OCI-LY1 (cell line): Measurements from ENCODE around the gene PODXL2.

Experiments
- H2AFZ ChIP-seq: fragments of 200-600 bp; sonication (generic), shearing (Covaris generic); 2 replicates; pipeline ENCODE4 v1.6.0; 2014; ENCODE audit warnings: antibody characterized with exemption, mild to moderate bottlenecking, low read length
- H3F3A ChIP-seq: fragments of 200-600 bp; sonication (generic), shearing (Covaris generic); 2 replicates; pipeline ENCODE4 v1.6.0; 2014; ENCODE audit warnings: mild to moderate bottlenecking, antibody characterized with exemption, low read length, moderate library complexity; ENCODE audit not compliant: insufficient read depth
- H3K27ac ChIP-seq: fragments of 200-600 bp; sonication (generic); 2 replicates; pipeline ENCODE4 v1.5.1; 2014; ENCODE audit warnings: low read length, mixed run types, mild to moderate bottlenecking, low read depth; ENCODE audit not compliant: poor library complexity, severe bottlenecking
- H3K27me3 ChIP-seq: fragments of 200-600 bp; sonication (generic); 2 replicates; pipeline ENCODE4 v1.6.0; 2014; ENCODE audit warnings: antibody characterized with exemption, mild to moderate bottlenecking, low read length, moderate library complexity; ENCODE audit not compliant: insufficient read depth
- H3K36me3 ChIP-seq: fragments of 200-600 bp; sonication (generic); 2 replicates; pipeline ENCODE4 v1.6.1; 2014; ENCODE audit warnings: mild to moderate bottlenecking, antibody characterized with exemption, low read length, moderate library complexity, mixed read lengths; ENCODE audit not compliant: insufficient read depth
- H3K4me1 ChIP-seq: fragments of 200-600 bp; sonication (generic); 2 replicates; pipeline ENCODE4 v1.5.1; 2014; ENCODE audit warnings: mild to moderate bottlenecking, low read length, moderate library complexity; ENCODE audit not compliant: insufficient read depth, severe bottlenecking
- H3K4me2 ChIP-seq: fragments of 200-600 bp; sonication (generic), shearing (Covaris generic); 2 replicates; pipeline ENCODE4 v1.6.1; 2014; ENCODE audit warnings: low read length
- H3K4me3 ChIP-seq: fragments of 200-600 bp; sonication (generic); 2 replicates; pipeline ENCODE4 v1.5.1; 2014; ENCODE audit warnings: low read length, low read depth, mild to moderate bottlenecking, mixed read lengths; ENCODE audit not compliant: poor library complexity, severe bottlenecking
- H3K79me2 ChIP-seq: fragments of 200-600 bp; shearing (Covaris generic); 2 replicates; pipeline ENCODE4 v1.6.1; 2016; ENCODE audit warnings: mixed run types, low read length, mixed read lengths; ENCODE audit not compliant: insufficient read depth
- H3K9ac ChIP-seq: fragments of 200-600 bp; sonication (generic), shearing (Covaris generic); 2 replicates; pipeline ENCODE4 v1.6.1; 2014; ENCODE audit warnings: mild to moderate bottlenecking, low read length, mixed read lengths
- H3K9me2 ChIP-seq: fragments of 200-600 bp; sonication (generic), shearing (Covaris generic); 2 replicates; pipeline ENCODE4 v1.6.1; 2014; ENCODE audit warnings: low read depth, mild to moderate bottlenecking, low read length, mixed read lengths
- H3K9me3 ChIP-seq: fragments of 200-600 bp; shearing (Covaris generic); 2 replicates; pipeline ENCODE4 v1.6.1; 2014; ENCODE audit warnings: low read length, mixed read lengths
- H4K20me1 ChIP-seq: fragments of 200-600 bp; sonication (generic), shearing (Covaris generic); 2 replicates; pipeline ENCODE4 v1.6.0; 2016; ENCODE audit warnings: mild to moderate bottlenecking, low read length; ENCODE audit not compliant: insufficient read depth
- CTCF ChIP-seq: fragments of 200-600 bp; sonication (generic), shearing (Covaris generic); IDR thresholded peaks from 2 replicates; pipeline ENCODE4 v1.5.1; 2017; ENCODE audit warnings: mild to moderate bottlenecking, antibody characterized with exemption, low read length, moderate library complexity, mixed read lengths
- EZH2 ChIP-seq: fragments of 200-600 bp; sonication (generic), shearing (Covaris generic); IDR thresholded peaks from 2 replicates; pipeline ENCODE4 v1.8.0; 2017; ENCODE audit warnings: borderline replicate concordance, mixed run types, mild to moderate bottlenecking, antibody characterized with exemption, low read length, moderate library complexity, mixed read lengths

Gene PODXL2

GRCh38 chr3:127714866-127715265, 85.9 kb downstream of the PODXL2 start:
- H3K9me2 ChIP-seq = no peaks in the 10 kb centered on the region
- H3K27me3 ChIP-seq = no peaks in the 10 kb centered on the region
- no peaks in the 10 kb centered on the region for H3K36me3 ChIP-seq
- H3K27ac ChIP-seq = no peak overlapping the region
- no peaks in the 10 kb centered on the region for H3K79me2 ChIP-seq
- no peak overlapping the region for H3K4me3 ChIP-seq
- H3K4me2 ChIP-seq = no peak overlapping the region
- H3F3A ChIP-seq = no peaks in the 10 kb centered on the region
- H4K20me1 ChIP-seq = no peaks in the 10 kb centered on the region
- H3K4me1 ChIP-seq = no peaks in the 10 kb centered on the region
- no peaks in the 10 kb centered on the region for H3K9me3 ChIP-seq
- H3K9ac ChIP-seq = no peak overlapping the region
- no peak for TF ChIP-seq CTCF
- no peak for TF ChIP-seq EZH2
- H2AFZ ChIP-seq = no peak overlapping the region

DNA sequence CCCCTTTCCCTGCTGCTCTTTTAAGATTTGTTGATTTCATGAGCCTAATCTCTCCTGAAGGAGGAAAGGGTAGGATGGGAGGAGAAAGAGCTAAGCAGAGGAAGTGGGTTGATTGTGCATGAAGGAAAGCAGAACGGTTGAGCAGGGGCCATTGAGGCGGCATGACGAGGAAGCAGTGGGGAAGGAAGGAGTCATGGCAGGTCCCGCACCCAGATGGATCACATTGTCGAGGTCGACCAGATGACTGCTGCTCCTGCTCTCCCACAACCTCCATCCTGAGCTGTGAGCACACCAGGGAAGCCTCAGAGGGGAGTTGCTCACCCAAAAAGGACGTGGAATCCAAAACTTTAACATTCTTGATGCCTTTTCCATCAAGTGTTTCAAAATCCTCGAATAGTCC, 86.5 kb downstream of the PODXL2 start:
- no peaks in the 10 kb centered on the region for H3K9me2 ChIP-seq
- H2AFZ ChIP-seq = no peak overlapping the region
- no peak overlapping the region for H3K27ac ChIP-seq
- no peaks in the 10 kb centered on the region for H3K27me3 ChIP-seq
- no peaks in the 10 kb centered on the region for H3K36me3 ChIP-seq
- no peaks in the 10 kb centered on the region for H3K9me3 ChIP-seq
- no peak overlapping the region for H3K4me3 ChIP-seq
- no peak overlapping the region for H3K4me2 ChIP-seq
- H4K20me1 ChIP-seq = no peaks in the 10 kb centered on the region
- no peaks in the 10 kb centered on the region for H3K4me1 ChIP-seq
- no peaks in the 10 kb centered on the region for H3F3A ChIP-seq
- TF ChIP-seq CTCF (no peak), EZH2 (no peak)
- H3K9ac ChIP-seq = no peak overlapping the region
- no peaks in the 10 kb centered on the region for H3K79me2 ChIP-seq

GRCh38 chr3:127716384-127716783, 87.4 kb downstream of the PODXL2 start:
- Histone ChIP-seq H3K4me2 (no peak overlapping the region), H3K9ac (no peak overlapping the region), H3F3A (no peaks in the 10 kb centered on the region), H3K79me2 (no peaks in the 10 kb centered on the region), H3K36me3 (no peaks in the 10 kb centered on the region), H3K27me3 (no peaks in the 10 kb centered on the region; the same call in 1 of the 2 replicates), H4K20me1 (no peaks in the 10 kb centered on the region), H3K9me2 (no peaks in the 10 kb centered on the region), H3K9me3 (no peaks in the 10 kb centered on the region), H2AFZ (no peak overlapping the region), H3K27ac (no peak overlapping the region), H3K4me1 (no peaks in the 10 kb centered on the region), H3K4me3 (no peak overlapping the region)
- no peak for TF ChIP-seq EZH2
- TF ChIP-seq CTCF = no peak
